Caco-2 (cell line): ENCODE results near the gene KARS1. TPM values are rescaled to one million over a fixed set of nuclear protein-coding genes. Genes with fewer than 3 reads are reported as not detected.

Experiments used
- BruUV-seq: library from RNA; stranded (reverse); fragments of 400-500 nt; replicated peaks from 2 replicates; lab custom pipeline; 2021; lab: Mats Ljungman, UMichigan
- CTCF ChIA-PET: fragments of 300-600 bp; sonication (Branson Sonifier 250); formaldehyde crosslinking; loops from one replicate; lab custom pipeline; 2022; ENCODE audit warnings: antibody characterized with exemption; lab: Charles Lee
- POLR2A ChIA-PET: fragments of 300-600 bp; sonication (Branson Sonifier 250); formaldehyde crosslinking; loops from one replicate; lab custom pipeline; 2022; ENCODE audit warnings: antibody characterized with exemption; lab: Charles Lee
- DNase-seq, 2 experiments: peaks; one replicate each; pipeline versions ENCODE4 v3.0.0 to v3.0.0-alpha.2; 2020 to 2022
- H3K27me3 ChIP-seq: replicated peaks from 2 replicates; pipeline ENCODE4 v1.6.0; 2011; ENCODE audit warnings: low read length; ENCODE audit not compliant: control insufficient read depth, insufficient read depth
- H3K36me3 ChIP-seq: 2 replicates; pipeline ENCODE4 v1.5.1; 2011; ENCODE audit warnings: low read length; ENCODE audit not compliant: control insufficient read depth, insufficient read depth
- H3K4me1 ChIP-seq: fragments of 250-450 bp; sonication (Bioruptor Pico); 2 replicates; pipeline ENCODE4 v1.5.1; 2020; ENCODE audit warnings: mild to moderate bottlenecking
- H3K4me3 ChIP-seq: 2 replicates; pipeline ENCODE4 v1.5.1; 2011; ENCODE audit warnings: low read depth, mild to moderate bottlenecking, control low read depth, low read length
- H3K9me3 ChIP-seq: fragments of 250-450 bp; sonication (Bioruptor Pico); 2 replicates; pipeline ENCODE4 v1.5.1; 2020; ENCODE audit warnings: mild to moderate bottlenecking, moderate library complexity
- H3K27ac Mint-ChIP-seq: one replicate; pipeline ENCODE4 v1.8.0; 2022; ENCODE audit warnings: mixed read lengths; ENCODE audit not compliant: unreplicated experiment
- H3K27me3 Mint-ChIP-seq: one replicate; pipeline ENCODE4 v1.8.0; 2022; ENCODE audit warnings: mixed read lengths; ENCODE audit not compliant: insufficient read depth, unreplicated experiment
- H3K36me3 Mint-ChIP-seq: one replicate; pipeline ENCODE4 v1.8.0; 2022; ENCODE audit warnings: mild to moderate bottlenecking, mixed read lengths; ENCODE audit not compliant: insufficient read depth, unreplicated experiment
- H3K4me1 Mint-ChIP-seq: one replicate; pipeline ENCODE4 v1.8.0; 2022; ENCODE audit warnings: low read depth, mixed read lengths; ENCODE audit not compliant: unreplicated experiment
- H3K4me3 Mint-ChIP-seq: one replicate; pipeline ENCODE4 v1.8.0; 2022; ENCODE audit warnings: mild to moderate bottlenecking, moderate library complexity, mixed read lengths; ENCODE audit not compliant: unreplicated experiment
- H3K9me3 Mint-ChIP-seq: one replicate; pipeline ENCODE4 v1.8.0; 2022; ENCODE audit warnings: mixed read lengths; ENCODE audit not compliant: unreplicated experiment
- intact Hi-C: fragments of 100-400 bp; cut with micrococcal nuclease; formaldehyde crosslinking; loops from one replicate; pipeline ENCODE4 v1.10.0; 2022; ENCODE audit not compliant: unreplicated experiment
- total RNA-seq: library from RNA; stranded (reverse); gene quantifications from 2 replicates; pipeline ENCODE4 v1.2.3, GENCODE V29; 2022
- TF ChIP-seq, protein P1 (sequence below), 2 experiments: fragments of 200-600 bp in 1 of 2; IDR thresholded peaks; 1 replicate in 1 of 2; 2 replicates in 1 of 2; pipeline versions ENCODE4 v1.5.1 to v1.8.0; 2011 to 2022; ENCODE audit warnings: antibody characterized with exemption in 1 of 2, control low read depth in 1 of 2, inconsistent platforms in 1 of 2, low read depth in 1 of 2, low read length in 1 of 2, mild to moderate bottlenecking in 1 of 2, moderate library complexity in 1 of 2; ENCODE audit not compliant: insufficient read depth in 1 of 2, severe bottlenecking in 1 of 2, unreplicated experiment in 1 of 2

Gene KARS1
- total RNA-seq, 1 experiment from 2014 or later, result 244 TPM

- Mint-ChIP-seq H3K36me3 (peaks cover 97% of the 10 kb centered on the region), H3K4me1 (peaks cover 7% of the 10 kb centered on the region), H3K27me3 (no peaks in the 10 kb centered on the region), H3K27ac (no peak overlapping the region), H3K9me3 (no peaks in the 10 kb centered on the region), H3K4me3 (no peak overlapping the region)
- no TSS peak for BruUV-seq
- DNase-seq, result peak in 1 of 2 experiments; percentile 29
- Histone ChIP-seq H3K4me1 (peaks cover 11% of the 10 kb centered on the region), H3K4me3 (no peak overlapping the region), H3K27me3 (no peaks in the 10 kb centered on the region), H3K36me3 (peaks cover 6% of the 10 kb centered on the region), H3K9me3 (no peaks in the 10 kb centered on the region)
- intact Hi-C loops, result no loop called here
- ChIA-PET CTCF (no interaction called here), POLR2A (interaction anchor here (1.5 kb wide), 1 partner anchor 18 kb away, joined by 6 read pairs; the partner anchor contains the start of gene ADAT1)
- TF ChIP-seq, protein P1, sequence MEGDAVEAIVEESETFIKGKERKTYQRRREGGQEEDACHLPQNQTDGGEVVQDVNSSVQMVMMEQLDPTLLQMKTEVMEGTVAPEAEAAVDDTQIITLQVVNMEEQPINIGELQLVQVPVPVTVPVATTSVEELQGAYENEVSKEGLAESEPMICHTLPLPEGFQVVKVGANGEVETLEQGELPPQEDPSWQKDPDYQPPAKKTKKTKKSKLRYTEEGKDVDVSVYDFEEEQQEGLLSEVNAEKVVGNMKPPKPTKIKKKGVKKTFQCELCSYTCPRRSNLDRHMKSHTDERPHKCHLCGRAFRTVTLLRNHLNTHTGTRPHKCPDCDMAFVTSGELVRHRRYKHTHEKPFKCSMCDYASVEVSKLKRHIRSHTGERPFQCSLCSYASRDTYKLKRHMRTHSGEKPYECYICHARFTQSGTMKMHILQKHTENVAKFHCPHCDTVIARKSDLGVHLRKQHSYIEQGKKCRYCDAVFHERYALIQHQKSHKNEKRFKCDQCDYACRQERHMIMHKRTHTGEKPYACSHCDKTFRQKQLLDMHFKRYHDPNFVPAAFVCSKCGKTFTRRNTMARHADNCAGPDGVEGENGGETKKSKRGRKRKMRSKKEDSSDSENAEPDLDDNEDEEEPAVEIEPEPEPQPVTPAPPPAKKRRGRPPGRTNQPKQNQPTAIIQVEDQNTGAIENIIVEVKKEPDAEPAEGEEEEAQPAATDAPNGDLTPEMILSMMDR (IDR thresholded peaks at IDR 0.05; ENCODE audit: insufficient read depth in 1 of 2, low read depth in 1 of 2, low read length in 1 of 2, severe bottlenecking in 1 of 2, unreplicated experiment in 1 of 2), result no peak
These were observed 6.9 kb downstream of the KARS1 start for GRCh38 chr16:75640598-75640997.

- H3K9me3 Mint-ChIP-seq, result no peaks in the 10 kb centered on the region
- no peak overlapping the region for H3K4me3 ChIP-seq
- peaks cover 3% of the 10 kb centered on the region; the same call in 1 of the 2 replicates for H3K4me1 ChIP-seq
- BruUV-seq, result no TSS peak
- H3K36me3 ChIP-seq, result peaks cover 11% of the 10 kb centered on the region
- intact Hi-C loops, result no loop called here
- peaks cover 99% of the 10 kb centered on the region for H3K36me3 Mint-ChIP-seq
- H3K27ac Mint-ChIP-seq, result no peak overlapping the region
- POLR2A ChIA-PET, result no interaction called here
- CTCF ChIA-PET, result no interaction called here
- H3K27me3 ChIP-seq, result no peaks in the 10 kb centered on the region
- no peaks in the 10 kb centered on the region for H3K27me3 Mint-ChIP-seq
- TF ChIP-seq, protein P1 (IDR thresholded peaks at IDR 0.05; ENCODE audit: insufficient read depth in 1 of 2, low read depth in 1 of 2, low read length in 1 of 2, severe bottlenecking in 1 of 2, unreplicated experiment in 1 of 2), result no peak
- H3K9me3 ChIP-seq, result no peaks in the 10 kb centered on the region
- DNase-seq, result no peak
- H3K4me3 Mint-ChIP-seq, result no peak overlapping the region
- H3K4me1 Mint-ChIP-seq, result no peaks in the 10 kb centered on the region
These were observed 12.4 kb downstream of the KARS1 start for GRCh38 chr16:75635036-75635435.

GRCh38 chr16:75632857-75633256, 14.6 kb downstream of the KARS1 start:
- peaks cover 3% of the 10 kb centered on the region; the same call in 1 of the 2 replicates for H3K4me1 ChIP-seq
- Mint-ChIP-seq H3K4me3 (no peak overlapping the region), H3K27ac (no peak overlapping the region), H3K27me3 (no peaks in the 10 kb centered on the region), H3K36me3 (peaks cover 100% of the 10 kb centered on the region), H3K9me3 (no peaks in the 10 kb centered on the region), H3K4me1 (no peaks in the 10 kb centered on the region)
- H3K9me3 ChIP-seq, result no peaks in the 10 kb centered on the region
- intact Hi-C loops, result no loop called here
- H3K36me3 ChIP-seq, result peaks cover 17% of the 10 kb centered on the region
- POLR2A ChIA-PET, result interaction anchor here (1.3 kb wide), 1 partner anchor 10 kb away, joined by 3 read pairs; the partner anchor contains the start of gene ADAT1
- H3K4me3 ChIP-seq, result no peak overlapping the region
- CTCF ChIA-PET, result no interaction called here
- peak in 1 of 2 experiments; percentile 53 for DNase-seq
- TF ChIP-seq, protein P1 (IDR thresholded peaks at IDR 0.05; ENCODE audit: insufficient read depth in 1 of 2, low read depth in 1 of 2, low read length in 1 of 2, severe bottlenecking in 1 of 2, unreplicated experiment in 1 of 2), result no peak
- BruUV-seq, result no TSS peak
- H3K27me3 ChIP-seq, result no peaks in the 10 kb centered on the region
